HFF-Myc (cell line): ENCODE measurements around the gene DNAH9.

Experiments
- DNase-seq: peaks from one replicate; pipeline ENCODE4 v3.0.0-alpha.2; 2011; ENCODE audit warnings: low read depth; ENCODE audit errors: extremely low read depth
- H3K4me3 ChIP-seq: replicated peaks from 2 replicates; pipeline ENCODE4 v1.5.1; 2011; ENCODE audit warnings: low read depth, mild to moderate bottlenecking, control low read depth, low read length
- CTCF ChIP-seq: IDR thresholded peaks from 2 replicates; pipeline ENCODE4 v1.5.1; 2012; ENCODE audit warnings: mild to moderate bottlenecking, low read depth, low read length, control low read depth; ENCODE audit errors: missing control alignments

The DNAH9 gene

GRCh38 chr17:11682646-11683045 lies 84.4 kb downstream of the DNAH9 start:
- DNase-seq: no peak
- no peak overlapping the region for H3K4me3 ChIP-seq
- TF ChIP-seq CTCF: no peak

GRCh38 chr17:11690681-11691080 lies 92.4 kb downstream of the DNAH9 start:
- no peak overlapping the region for H3K4me3 ChIP-seq
- no peak for DNase-seq
- TF ChIP-seq CTCF: no peak

- DNase-seq: no peak
- H3K4me3 ChIP-seq: no peak overlapping the region
- no peak for TF ChIP-seq CTCF
Observed at GRCh38 chr17:11692688-11693087, 94.4 kb downstream of the DNAH9 start.

GRCh38 chr17:11693284-11693683 lies 95.0 kb downstream of the DNAH9 start:
- H3K4me3 ChIP-seq: no peak overlapping the region
- TF ChIP-seq CTCF: no peak
- no peak for DNase-seq

- no peak overlapping the region for H3K4me3 ChIP-seq
- TF ChIP-seq CTCF: no peak
- DNase-seq: no peak
Observed at GRCh38 chr17:11700668-11701067, 102.4 kb downstream of the DNAH9 start.

- H3K4me3 ChIP-seq: no peak overlapping the region
- TF ChIP-seq CTCF: no peak
- no peak for DNase-seq
Observed at GRCh38 chr17:11701911-11702310, 103.6 kb downstream of the DNAH9 start.

GRCh38 chr17:11704041-11704440 lies 105.8 kb downstream of the DNAH9 start:
- no peak for TF ChIP-seq CTCF
- H3K4me3 ChIP-seq: no peak overlapping the region
- DNase-seq: no peak
